HG02938 (cell line): ENCODE results near the gene PLA2G4B.
"Not testable (repeated sequence)": the region's sequence is repeated elsewhere in the genome, so short reads cannot be mapped to it uniquely, and the experiment has no call there.

Experiments
- ATAC-seq: cut with Tn5 transposase; IDR thresholded peaks from one replicate; pipeline ENCODE4 v1.9.1; 2021; ENCODE audit warnings: mild to moderate bottlenecking, moderate library complexity; ENCODE audit not compliant: unreplicated experiment

Gene PLA2G4B

DNA sequence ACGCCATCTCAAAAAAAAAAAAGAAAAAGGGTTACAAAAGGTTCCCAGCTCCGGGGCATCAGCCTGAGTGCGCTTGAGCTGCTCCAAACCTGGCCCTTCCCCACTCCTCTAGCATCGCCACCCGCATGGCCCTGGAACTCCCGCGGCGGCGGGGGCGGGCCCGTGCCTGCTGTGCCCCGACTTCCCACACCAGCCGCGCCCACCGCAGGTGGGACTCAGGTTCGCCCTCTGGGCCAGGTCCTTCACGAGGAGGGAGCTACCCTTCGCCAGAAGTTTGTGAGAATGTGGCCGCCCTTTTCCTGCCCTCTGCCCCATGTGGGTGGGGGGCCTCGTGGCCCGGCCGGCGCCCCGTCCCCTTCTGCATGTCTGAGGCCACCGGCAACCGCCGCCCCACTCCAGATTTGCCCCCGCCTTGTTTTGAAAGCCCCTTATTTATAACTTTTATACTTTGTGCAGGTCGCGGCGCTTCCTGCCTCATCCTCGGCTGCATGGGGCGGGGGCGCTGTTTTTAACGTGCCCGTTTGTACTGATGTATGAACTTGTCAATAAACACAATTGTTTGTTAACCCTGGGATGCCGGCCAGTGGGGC lies 11.3 kb upstream of the PLA2G4B start:
- peak; percentile 24 for ATAC-seq

DNA sequence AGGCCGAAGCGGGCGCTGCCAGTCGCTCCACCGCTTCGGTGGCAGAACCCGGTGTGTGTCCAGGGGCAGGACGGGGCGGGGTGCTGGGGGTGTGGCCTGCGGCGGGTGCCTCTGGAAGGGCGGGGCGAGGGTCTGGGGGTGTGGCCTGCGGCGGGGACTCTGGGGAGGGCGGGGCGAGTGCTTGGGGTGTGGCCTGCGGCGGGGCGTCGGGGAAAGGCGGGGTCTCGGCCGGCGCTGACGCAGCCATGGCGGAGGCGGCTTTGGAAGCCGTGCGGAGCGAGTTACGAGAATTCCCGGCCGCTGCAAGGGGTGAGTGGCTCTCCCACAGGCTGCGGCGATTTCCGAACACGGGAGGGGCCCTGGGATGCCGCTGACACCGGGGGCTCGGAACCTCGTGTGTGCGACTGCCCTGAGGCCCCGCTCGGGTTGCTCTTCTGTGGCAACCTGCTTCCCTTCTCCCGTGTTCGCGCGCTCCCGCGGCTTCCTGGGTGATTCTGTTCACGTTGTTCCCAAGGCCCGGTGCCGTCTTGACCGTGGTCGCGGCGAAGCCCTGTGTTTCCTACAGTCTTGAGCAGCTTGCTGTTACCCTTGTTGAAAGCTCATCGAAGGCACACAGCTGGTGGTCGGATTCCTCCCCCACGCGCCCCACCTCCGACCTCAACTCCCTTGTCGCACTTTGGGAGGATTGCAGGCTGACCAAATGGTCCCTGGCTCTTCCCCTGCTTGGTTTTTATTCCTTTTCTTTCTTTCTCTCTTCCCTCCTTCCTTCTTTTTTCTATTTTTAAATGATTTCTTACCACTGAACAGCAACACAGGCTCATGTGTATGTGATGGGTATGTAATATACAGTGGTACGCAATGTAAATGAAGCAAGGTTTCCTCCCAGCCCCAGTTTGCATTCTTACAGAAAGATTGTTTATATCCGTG lies 10.5 kb upstream of the PLA2G4B start, which contains the start of gene JMJD7:
TSS of gene JMJD7 (plus strand) at position 213 of the 927 bp plus-strand sequence. CDS start at position 246, 33 bp downstream.
- ATAC-seq = peak; percentile 55

DNA sequence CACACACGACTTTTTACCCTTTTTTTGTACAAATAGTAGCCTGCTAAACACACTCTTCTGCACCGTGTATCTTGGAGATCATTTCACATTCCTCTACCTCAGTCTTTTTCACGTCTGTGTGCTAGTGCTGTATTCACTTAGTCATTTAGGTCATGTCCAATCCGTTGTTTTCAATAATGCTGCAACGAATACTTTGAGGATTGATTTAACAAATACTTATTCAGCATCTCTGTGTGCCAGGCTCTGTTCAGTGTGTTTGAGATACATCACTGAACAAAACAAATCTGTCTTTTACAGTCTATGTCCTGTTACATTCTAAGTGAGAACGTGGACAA lies 9.9 kb upstream of the PLA2G4B start:
- ATAC-seq = no peak

DNA sequence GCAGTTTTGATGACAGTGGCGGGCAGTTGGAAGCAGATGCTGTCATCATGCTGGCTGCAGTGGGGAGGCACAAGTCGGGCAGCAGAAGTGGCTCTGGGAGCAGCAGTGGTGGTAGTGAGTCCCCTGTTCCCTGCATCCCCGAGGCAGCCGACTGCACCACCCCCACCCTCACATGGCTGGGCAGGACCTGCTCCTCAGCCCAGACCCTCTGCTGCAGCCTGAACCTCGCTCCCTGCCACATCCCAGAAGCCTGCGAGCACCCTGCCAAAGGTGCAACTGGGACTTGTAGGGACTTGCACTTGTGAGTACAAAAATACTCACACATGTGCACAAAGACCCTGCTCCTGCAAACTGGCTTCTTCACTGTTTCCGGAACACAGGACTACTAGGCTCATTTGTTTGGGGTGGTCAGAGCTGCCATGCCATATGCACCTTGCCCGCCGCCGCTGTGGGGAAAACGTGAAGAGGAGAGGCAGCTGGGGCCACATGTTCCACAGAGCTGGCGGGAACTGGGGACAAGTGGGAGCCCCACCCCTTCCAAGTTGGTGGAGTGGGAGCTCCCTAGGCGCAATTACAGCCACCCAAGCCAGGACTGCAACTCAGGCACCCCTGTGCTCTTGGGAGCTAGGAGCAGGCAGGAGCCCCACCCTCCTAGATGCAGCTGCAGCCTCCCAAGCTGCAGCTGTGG lies 8.5 kb upstream of the PLA2G4B start:
- ATAC-seq = no peak

DNA sequence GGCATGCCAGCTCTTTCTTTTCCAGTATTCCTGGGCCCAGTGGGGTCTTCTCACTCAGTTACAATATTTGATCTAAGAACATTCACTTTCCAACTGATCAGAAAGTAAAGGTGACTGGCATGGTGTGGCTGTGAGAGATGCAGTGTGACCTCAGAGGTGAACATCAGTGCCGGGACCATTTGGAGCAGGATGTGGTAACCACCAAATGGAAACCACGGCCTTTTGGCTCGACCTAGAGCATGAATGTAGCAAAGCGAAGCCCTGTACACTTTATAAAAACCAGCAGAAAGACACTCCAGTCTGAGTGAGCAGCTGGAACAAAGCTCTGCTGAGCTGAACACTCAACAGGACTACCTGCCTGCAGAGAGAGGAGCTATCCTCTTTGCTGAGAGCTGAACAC lies 7.4 kb upstream of the PLA2G4B start:
- not testable (repeated sequence) for ATAC-seq

DNA sequence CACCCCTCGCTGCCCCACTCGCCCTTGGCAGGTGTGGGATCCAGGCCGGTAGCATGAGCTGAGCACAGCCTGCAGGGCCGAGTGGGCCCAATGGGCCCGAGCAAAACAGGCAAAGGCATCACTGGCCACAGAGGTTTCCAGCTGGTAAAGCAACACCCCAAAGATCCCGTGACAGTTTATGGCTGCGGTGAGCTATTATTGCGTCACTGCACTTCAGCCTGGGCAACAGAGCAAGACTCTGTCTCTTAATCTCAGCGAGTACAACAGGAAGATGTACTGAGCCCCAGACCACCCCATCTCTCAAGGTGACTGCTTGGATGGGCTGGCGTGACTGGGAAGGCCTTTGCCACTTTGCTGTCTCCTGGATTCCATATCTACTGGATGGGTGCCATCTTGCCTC lies 6.4 kb upstream of the PLA2G4B start:
- ATAC-seq = no peak

DNA sequence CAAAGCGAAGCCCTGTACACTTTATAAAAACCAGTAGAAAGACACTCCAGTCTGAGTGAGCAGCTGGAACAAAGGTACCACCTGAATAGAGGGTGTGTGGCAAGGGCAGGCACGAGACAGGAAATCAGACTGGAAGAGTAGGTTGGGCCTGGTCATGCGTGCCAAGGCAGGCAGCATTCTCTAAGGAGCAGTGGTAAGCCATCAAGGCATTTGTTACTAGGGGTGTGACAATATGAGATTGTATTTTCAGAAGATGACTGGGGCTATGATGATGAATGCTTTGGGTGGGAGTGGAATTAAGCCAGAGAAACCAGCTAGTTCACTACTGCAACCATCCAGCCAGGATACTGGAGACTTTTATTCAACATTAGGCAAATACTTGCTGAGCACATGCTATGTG lies 5.8 kb upstream of the PLA2G4B start:
- ATAC-seq = no peak

DNA sequence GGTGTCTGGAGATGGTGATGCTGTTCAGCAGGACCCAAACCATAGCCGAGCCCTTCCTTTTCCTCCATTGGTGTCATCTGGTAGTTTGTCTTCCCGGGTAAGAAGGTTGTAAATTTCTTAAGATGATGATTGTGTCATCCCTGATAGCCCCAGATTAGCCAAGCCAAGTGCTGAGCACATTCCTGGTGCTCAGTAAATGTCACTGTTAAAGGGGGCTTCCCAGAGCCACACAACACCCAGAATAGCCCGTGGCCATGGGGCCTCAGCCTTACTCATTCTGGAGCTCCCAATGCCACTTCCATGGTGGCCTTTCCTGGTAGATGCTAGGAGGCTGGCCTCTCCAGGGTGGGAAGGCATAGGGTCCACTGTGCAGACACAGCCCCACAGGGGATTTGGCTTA lies 4.6 kb upstream of the PLA2G4B start:
- no peak for ATAC-seq

DNA sequence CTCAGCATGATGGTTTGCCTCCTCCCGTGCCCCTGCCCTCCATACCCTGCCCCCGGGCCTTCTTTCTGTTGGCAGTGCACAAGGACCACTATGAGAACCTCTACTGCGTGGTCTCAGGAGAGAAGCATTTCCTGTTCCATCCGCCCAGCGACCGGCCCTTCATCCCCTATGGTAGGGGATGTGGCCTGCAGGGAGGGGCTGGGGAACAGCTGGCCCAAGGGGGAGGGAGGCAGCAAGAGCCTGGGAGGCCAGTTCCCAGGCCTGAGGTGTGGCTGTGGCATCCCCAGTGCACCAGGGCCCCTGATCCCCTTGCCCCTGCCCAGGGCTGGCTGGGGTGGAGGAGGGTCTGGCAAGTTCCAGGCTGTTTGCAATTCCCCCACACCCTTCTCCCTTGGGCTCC lies 2.6 kb upstream of the PLA2G4B start:
- no peak for ATAC-seq

DNA sequence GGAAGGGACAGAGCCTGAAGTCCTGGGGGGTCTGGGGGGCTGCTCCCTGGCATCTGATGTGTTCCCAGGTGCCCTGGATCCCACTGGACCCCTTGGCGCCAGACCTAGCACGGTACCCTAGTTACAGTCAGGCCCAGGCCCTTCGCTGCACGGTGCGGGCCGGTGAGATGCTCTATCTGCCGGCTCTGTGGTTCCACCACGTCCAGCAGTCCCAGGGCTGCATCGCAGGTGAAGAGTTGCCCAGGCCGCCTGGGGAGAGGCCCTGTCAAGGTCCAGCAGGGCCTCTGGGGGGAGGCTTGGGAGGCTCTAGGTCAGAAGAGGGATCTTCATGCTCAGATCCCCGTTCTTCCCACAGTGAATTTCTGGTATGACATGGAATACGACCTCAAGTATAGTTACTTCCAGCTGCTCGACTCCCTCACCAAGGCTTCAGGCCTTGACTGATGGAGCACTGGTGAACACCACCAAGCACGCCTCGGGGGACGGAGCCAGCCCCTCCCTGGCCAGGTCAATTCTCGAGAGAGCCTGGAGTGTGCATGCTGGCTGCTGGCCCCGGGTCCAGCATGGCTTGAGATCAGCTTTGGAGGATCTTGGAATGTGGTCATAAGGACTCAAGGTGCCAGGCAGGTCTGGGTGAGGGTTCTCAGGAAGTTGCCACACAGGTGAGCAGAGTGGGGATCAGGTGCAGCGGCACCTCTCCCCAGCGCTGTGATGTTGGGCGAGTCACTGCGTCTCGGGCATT lies 1.8 kb upstream of the PLA2G4B start:
- ATAC-seq = no peak

DNA sequence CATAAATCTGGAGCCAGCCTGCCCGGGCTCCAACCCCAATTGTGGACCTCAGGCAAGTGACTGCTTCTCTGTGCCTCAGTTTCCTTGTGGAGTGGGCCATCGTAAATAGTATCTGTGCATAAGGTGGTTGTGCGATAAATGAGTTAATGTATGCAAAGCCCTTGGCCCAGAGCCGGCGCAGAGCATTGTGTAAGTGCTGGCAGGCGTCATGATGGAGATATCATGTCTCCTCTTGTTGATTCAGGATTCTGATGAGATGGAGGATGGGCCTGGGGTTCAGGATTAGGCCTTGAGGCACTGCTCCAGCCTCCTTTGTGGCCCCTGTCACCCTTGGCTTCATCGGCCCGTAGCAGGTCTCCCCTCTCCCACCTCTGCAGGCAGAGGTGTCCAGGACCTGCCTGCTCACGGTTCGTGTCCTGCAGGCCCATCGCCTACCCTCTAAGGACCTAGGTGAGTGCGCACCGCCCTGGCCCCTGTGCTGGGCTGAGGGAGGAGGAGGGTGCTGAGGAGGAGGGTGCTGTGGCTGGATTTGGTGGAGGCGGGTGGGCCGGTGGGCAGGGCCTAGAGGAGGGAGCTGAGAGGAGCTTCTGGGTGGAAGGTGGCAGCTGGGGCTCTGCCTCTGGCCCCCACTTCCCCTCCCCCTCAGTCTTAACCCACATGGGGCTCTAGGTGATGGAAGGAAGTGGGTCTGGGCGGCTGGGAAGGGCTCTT lies 1.3 kb downstream of the PLA2G4B start:
- ATAC-seq = no peak

DNA sequence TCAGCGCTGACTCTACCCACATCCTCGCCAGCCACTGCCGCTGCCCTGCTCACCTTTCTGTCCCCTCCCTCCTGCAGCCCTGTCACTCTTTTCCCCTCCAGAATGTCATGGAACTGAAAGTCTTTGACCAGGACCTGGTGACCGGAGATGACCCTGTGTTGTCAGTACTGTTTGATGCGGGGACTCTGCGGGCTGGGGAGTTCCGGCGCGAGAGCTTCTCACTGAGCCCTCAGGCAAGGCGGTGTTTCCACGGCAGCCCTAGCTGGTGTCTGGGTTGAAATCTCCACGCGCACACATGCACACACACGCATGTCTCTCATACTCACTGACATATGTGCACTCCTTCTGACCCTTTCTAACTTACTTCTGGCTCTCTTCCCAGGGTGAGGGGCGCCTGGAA lies 2.0 kb downstream of the PLA2G4B start:
- no peak for ATAC-seq

DNA sequence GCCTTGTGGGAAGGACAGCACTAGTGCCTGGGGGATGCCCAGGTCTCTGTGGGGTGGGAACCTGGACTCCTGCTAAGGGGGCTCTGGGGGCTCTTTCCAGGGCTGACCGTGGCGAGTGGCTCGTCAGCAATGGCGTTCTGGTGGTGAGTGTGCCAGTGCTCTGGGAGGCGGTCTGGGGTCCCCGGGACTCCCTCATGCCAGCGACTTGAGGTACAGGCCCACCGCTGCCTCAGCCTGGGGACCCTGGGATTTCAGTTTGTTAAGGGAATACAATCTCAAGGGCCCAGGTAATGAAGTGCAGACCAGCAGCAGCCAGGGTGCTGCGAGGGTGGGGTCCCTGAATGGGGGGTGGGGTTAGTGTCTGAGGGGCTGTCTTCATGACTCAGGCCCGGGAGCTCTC lies 2.5 kb downstream of the PLA2G4B start:
- no peak for ATAC-seq

DNA sequence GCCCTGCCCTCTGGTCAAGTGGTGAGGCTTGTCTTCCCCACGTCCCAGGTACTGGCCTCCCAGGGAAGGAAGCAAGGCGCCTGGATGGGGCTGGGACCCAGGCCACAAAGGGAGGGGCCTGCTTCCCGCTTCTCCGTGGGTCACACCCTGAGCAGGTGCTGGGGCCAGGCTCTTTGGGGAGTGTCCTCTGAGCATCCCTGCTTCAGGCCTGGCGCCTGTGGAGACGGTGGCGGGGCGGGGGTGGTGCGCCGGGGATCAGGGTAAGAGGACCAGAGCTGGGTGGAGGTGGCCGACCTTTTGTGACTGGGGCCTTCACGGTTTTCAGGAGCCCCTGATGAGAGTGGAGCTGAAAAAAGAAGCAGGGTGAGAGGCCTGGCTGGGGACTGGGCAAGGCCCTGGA lies 3.6 kb downstream of the PLA2G4B start:
- no peak for ATAC-seq

DNA sequence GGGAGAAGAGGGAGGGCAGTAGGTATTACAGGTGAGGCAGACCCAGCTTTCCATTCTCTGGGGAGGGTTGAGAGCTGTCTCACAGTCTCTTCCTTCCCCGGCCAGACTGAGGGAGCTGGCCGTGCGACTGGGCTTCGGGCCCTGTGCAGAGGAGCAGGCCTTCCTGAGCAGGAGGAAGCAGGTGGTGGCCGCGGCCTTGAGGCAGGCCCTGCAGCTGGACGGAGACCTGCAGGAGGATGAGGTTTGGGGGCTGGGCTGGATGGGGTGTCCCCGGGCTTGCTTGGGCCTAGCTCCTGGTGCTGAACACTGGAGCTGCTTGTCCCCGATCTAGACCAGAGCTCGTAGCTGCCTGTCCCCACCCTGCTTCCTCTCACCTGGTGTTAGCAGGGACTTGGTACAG lies 4.9 kb downstream of the PLA2G4B start:
- ATAC-seq = no peak

DNA sequence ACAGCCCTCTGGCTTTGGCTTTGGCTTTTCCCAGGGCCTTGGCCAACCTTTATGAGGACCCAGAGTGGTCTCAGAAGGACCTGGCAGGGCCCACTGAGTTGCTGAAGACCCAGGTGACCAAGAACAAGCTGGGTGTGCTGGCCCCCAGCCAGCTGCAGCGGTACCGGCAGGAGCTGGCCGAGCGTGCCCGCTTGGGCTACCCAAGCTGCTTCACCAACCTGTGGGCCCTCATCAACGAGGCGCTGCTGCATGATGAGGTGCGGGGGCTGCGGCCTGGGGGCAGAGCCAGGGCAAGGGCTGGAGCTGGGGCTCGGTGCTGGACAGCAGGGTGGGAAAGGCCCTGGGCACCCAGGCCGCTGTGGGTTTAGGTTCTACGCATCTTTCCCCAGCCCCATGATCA lies 6.2 kb downstream of the PLA2G4B start:
- ATAC-seq = no peak

DNA sequence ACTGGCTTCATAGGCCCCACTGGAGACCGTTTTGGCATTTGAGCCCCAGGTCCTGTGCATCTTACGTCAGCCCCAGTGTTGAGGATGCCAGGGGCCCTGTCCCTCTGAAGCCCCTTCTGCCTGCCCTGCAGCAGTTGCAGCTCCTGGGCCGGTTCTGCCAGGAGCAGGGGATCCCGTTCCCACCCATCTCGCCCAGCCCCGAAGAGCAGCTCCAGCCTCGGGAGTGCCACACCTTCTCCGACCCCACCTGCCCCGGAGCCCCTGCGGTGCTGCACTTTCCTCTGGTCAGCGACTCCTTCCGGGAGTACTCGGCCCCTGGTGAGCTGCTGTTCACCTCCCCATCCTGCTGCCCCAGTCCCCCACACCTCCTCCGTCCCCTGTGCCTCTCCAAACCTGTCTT lies 8.6 kb downstream of the PLA2G4B start:
- ATAC-seq = no peak

DNA sequence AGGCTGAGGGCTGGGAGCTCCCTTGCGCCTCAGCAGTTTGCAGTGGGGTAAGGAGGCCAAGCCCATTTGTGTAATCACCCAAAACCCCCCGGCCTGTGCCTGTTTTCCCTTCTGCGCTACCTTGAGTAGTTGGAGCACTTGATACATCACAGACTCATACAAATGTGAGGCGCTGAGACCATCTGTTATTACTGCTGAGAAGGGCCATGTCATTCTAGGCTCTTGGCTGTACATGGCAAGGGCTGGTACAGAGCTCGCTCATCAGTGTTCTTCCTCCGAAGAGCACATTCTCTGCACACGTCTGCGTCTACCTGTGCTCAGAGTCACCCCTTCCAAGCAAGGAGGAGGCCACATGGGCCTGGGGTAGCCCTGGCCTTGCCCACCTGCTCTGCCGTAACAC lies 9.3 kb downstream of the PLA2G4B start:
- no peak for ATAC-seq

DNA sequence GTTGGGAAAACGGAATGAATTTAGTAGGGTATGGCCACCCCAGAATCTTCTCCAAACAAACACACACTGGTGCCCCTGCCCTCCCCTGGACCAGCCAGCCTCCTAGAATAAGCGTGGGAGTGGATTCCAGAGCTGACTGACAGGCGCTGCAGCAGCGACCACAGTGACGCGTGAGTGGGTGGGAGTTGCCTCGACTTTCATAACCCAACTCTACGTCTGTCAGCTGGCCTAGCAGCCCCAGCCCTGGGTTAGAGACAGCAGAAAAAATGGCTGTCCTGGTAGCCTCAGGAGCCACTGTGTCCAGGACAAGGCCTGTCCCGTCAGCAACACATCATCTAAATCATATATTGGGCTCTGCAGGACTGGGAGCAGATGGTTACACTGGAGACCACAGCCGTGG lies 10.0 kb downstream of the PLA2G4B start:
- no peak for ATAC-seq

DNA sequence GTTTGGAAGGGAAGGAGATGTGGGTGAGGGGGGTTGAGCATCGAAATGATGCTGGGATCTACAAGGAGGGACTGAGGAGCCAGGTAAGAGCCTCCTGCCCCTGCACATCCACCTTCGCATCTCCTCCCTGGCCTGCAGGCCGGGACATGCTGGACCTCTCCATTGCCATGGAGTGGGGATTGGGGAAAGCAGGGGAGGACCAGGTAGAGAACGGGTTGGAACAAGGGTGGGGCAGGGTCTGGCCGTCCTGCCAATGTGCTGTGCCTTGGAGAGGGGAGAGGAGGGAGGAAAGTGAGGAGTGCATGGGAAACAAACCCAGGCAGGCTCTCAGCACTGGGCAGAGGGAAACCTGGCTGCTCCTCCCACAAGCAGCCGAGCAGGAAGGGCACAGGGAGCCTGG lies 10.6 kb downstream of the PLA2G4B start:
- no peak for ATAC-seq

DNA sequence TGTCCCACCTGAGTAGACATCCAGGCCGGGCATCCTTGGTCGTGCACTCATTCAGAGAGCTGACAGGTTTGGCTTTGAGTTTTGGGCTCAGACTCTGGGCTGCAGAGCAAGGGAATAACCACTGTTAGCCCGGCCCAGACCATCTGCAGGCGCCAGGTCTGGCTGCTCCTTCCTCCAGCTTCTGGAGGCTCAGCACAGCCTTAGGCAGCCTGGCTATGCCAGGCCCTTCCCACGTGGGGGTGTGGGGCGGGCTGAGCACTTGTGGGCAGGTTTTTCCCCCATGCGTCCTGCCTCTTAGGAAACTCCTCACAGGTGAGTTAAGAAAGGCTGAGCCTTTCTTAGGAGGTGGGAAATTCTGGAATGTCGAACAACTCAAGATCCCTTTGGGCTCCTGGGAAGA lies 11.2 kb downstream of the PLA2G4B start:
- no peak for ATAC-seq
